Activated CD8-positive, alpha-beta T cell treated with anti-CD3 and anti-CD28 coated beads for 36 hours (primary cell): ENCODE results near the gene SLC39A3. TPM values are rescaled to one million over a fixed set of nuclear protein-coding genes. Genes with fewer than 3 reads are reported as not detected.

Source experiments
- ATAC-seq: fragments of 200-7000 bp; cut with Tn5 transposase; one replicate; pipeline ENCODE4 v1.10.0; 2021; ENCODE audit warnings: mild to moderate bottlenecking, moderate library complexity
- CTCF ChIA-PET: fragments of 350-600 bp; sonication (Branson Sonifier 250); formaldehyde crosslinking; loops from one replicate; lab custom pipeline; 2021; ENCODE audit warnings: antibody characterized with exemption; lab: Charles Lee
- POLR2A ChIA-PET: fragments of 350-600 bp; sonication (Branson Sonifier 250); formaldehyde crosslinking; loops from one replicate; lab custom pipeline; 2021; ENCODE audit warnings: antibody characterized with exemption; lab: Charles Lee
- DNase-seq: peaks from one replicate; pipeline ENCODE4 v3.0.0-alpha.2; 2020
- H3K27ac Mint-ChIP-seq: one replicate; pipeline ENCODE4 v1.8.0; 2021; ENCODE audit warnings: mild to moderate bottlenecking, mixed read lengths
- H3K27me3 Mint-ChIP-seq: one replicate; pipeline ENCODE4 v1.8.0; 2021; ENCODE audit warnings: mixed read lengths
- H3K36me3 Mint-ChIP-seq: one replicate; pipeline ENCODE4 v1.8.0; 2021; ENCODE audit warnings: low read depth, mixed read lengths
- H3K4me1 Mint-ChIP-seq: one replicate; pipeline ENCODE4 v1.8.0; 2021; ENCODE audit warnings: low read depth, mixed read lengths
- H3K4me3 Mint-ChIP-seq: one replicate; pipeline ENCODE4 v1.8.0; 2021; ENCODE audit warnings: mild to moderate bottlenecking, moderate library complexity, mixed read lengths
- H3K9me3 Mint-ChIP-seq: one replicate; pipeline ENCODE4 v1.8.0; 2021; ENCODE audit warnings: mixed read lengths
- CTCF ChIP-seq: fragments of 200-600 bp; IDR thresholded peaks from one replicate; pipeline ENCODE4 v1.8.0; 2022; ENCODE audit warnings: antibody characterized with exemption, mild to moderate bottlenecking
- intact Hi-C: fragments of 100-400 bp; cut with micrococcal nuclease; formaldehyde crosslinking; loops from one replicate; pipeline ENCODE4 v1.10.0; 2022
- total RNA-seq, 2 experiments: library from RNA; stranded (reverse); gene quantifications; one replicate each; pipeline ENCODE4 v1.2.3, GENCODE V29; 2021

Gene SLC39A3
- total RNA-seq, 2 experiments from 2014 or later = 35.5 to 38.1 TPM

DNA sequence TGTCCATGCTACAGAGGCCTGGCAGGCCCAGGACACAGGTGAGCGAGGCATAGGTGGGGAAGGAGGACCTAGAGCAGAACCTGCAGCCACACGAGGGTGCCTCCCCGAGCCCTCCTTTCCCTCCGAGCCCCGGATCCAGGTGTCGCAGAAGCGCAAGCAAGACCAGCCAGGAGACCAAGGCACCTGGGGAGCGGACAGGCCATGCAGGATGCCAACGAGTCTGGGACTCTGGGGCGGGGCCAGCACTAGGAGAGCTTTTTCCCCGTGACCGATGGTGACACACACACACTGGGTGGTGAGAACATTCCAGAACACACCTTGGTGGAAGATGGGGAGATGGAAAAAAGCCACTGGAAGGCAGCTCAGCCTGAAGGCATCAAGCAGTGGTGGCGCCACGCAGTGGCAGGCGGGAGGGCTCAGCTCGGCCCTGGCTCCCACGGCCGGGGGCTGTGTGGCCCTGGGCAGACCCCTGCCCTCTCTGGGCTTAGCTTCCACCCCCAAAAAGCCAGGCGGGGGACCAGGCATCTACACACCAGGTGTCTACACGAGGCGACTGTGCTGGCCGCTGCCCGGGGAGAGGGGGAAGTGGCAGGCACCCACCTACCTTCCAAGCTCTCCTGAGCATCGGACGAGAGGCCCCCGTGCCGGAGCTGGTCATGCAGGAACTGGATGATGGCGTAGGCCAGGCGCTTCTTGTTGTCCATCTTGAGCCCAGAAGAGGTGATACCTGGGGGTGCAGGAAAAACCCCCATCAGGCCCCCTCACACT lies 28.7 kb upstream of the SLC39A3 start:
- no peak for TF ChIP-seq CTCF
- ATAC-seq (no peak), DNase-seq (no peak)
- peaks cover 6% of the 10 kb centered on the region for H3K36me3 Mint-ChIP-seq
- H3K4me3 Mint-ChIP-seq = no peak overlapping the region
- no peaks in the 10 kb centered on the region for H3K9me3 Mint-ChIP-seq
- POLR2A ChIA-PET = interaction anchor here (0.6 to 1.5 kb wide), 2 partner anchors 42 to 146 kb away, joined by 3 read pairs; no protein-coding TSS in a partner anchor
- no peaks in the 10 kb centered on the region for H3K27me3 Mint-ChIP-seq
- H3K4me1 Mint-ChIP-seq = peaks cover 8% of the 10 kb centered on the region
- no peak overlapping the region for H3K27ac Mint-ChIP-seq
- intact Hi-C loops = no loop called here
- CTCF ChIA-PET = no interaction called here

DNA sequence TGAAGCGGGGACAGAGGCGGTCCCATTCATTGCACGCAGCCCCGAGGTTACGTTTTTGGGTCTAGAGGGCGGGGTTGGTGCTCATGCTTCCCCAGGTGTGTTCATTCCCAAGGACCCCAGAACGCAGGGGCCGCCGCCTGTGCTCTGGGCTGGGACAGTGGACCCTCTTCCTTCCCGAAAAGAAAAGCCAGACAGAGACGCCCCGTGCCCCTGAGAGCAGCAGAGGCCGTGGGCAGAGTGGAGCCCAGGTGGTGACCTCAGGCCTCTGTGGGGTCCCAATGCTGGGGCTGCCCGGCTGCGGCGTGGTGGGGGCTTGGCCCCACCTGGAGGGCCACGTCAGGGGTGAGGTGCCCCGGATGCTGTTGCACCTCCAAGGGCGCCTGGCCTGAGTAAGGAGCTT lies 27.9 kb upstream of the SLC39A3 start:
- POLR2A ChIA-PET = interaction anchor here (1.5 kb wide), 1 partner anchor 43 kb away, joined by 3 read pairs; no protein-coding TSS in a partner anchor
- CTCF ChIA-PET = no interaction called here
- Mint-ChIP-seq H3K4me3 (no peak overlapping the region), H3K9me3 (no peaks in the 10 kb centered on the region), H3K4me1 (peaks cover 8% of the 10 kb centered on the region), H3K36me3 (peaks cover 9% of the 10 kb centered on the region), H3K27ac (no peak overlapping the region), H3K27me3 (no peaks in the 10 kb centered on the region)
- TF ChIP-seq CTCF = no peak
- intact Hi-C loops = no loop called here
- DNase-seq (no peak), ATAC-seq (no peak)

DNA sequence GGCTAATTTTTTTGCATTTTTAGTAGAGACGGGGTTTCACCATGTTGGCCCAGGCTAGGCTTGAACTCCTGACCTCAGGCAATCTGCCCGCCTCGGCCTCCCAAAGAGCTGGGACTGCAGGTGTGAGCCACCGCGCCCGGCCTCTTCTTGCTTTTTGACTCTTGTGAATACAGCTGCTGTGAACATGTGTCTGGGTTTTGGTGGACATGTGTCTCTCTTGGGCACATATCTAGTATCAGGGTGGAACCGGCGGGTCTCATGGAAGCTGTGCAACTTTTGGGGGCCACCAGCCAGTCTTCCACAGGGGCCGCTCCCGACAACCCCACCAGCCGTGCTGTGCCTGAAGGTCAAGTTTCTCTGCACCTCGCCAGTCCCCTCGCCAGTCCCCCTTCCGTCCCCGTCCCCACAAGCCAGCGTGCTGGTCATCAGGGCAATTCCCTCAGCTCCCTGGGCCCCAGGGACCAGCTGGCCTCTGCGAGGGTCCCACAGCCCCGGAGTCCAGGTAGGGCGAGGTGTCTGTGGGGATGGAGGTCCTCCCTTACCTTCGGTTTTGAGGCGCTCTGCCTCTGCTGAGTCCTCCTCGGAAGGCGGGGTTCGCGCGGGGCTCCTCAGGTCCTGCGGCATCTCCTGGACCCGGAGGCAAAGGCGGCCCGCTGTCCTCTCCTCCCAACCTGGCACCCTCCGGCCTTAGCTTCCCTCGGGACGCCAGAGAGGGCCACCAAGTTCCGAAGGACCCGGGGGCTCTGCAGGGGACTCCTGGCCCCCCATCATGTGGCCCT lies 27.0 kb upstream of the SLC39A3 start:
- TF ChIP-seq CTCF = no peak
- no peak for DNase-seq
- Mint-ChIP-seq H3K27ac (no peak overlapping the region), H3K4me1 (no peaks in the 10 kb centered on the region), H3K27me3 (no peaks in the 10 kb centered on the region), H3K9me3 (no peaks in the 10 kb centered on the region), H3K4me3 (no peak overlapping the region), H3K36me3 (peaks cover 15% of the 10 kb centered on the region)
- intact Hi-C loops = no loop called here
- ChIA-PET CTCF (no interaction called here), POLR2A (no interaction called here)
- ATAC-seq = no peak

DNA sequence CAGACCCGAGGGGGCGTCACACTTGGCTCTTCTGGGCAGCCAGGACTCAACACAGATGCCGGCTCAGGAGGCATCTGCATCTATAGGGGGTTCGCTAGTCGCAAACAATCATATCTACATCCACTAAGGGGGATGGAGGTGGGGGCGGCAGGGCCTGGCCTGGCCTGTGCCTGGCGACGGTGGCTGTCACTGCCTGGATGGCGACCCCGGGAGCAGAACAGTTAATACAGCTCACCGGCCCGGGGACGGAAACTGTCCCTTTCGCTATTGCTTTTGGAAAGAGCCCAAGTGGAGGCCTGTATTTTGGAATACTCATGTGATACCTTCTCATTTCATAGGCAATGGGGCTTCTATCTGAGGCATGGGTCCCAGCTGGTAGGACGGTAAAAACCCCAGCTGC lies 25.6 kb upstream of the SLC39A3 start:
- no peaks in the 10 kb centered on the region for H3K4me1 Mint-ChIP-seq
- H3K27ac Mint-ChIP-seq = no peak overlapping the region
- no peaks in the 10 kb centered on the region for H3K27me3 Mint-ChIP-seq
- peaks cover 18% of the 10 kb centered on the region for H3K36me3 Mint-ChIP-seq
- POLR2A ChIA-PET = no interaction called here
- H3K9me3 Mint-ChIP-seq = no peaks in the 10 kb centered on the region
- CTCF ChIA-PET = interaction anchor here (1.3 kb wide), 1 partner anchor 16 kb away, joined by 4 read pairs; no protein-coding TSS in a partner anchor
- H3K4me3 Mint-ChIP-seq = no peak overlapping the region
- DNase-seq (no peak), ATAC-seq (no peak)
- no peak for TF ChIP-seq CTCF
- intact Hi-C loops = no loop called here

DNA sequence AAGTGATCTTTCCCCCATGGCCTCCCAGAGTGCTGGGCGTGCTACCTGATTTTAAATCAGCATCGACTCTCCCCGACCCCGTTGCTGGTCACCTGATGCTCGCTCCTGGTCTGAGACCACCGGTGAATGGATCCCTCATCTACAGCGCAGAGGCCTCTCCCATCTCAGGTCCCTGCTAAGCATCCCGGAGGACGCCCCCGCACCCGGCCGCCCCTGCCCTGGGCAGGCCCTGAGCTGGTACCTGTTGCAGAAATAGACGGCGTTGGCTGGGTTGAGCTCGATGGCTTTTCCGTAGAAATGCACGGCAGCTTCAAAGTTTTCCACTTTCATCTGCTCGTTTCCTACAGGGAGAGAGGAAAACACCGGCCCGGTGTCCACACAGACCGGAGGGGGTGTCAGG lies 25.1 kb upstream of the SLC39A3 start:
- H3K9me3 Mint-ChIP-seq = no peaks in the 10 kb centered on the region
- H3K36me3 Mint-ChIP-seq = peaks cover 20% of the 10 kb centered on the region
- H3K4me1 Mint-ChIP-seq = no peaks in the 10 kb centered on the region
- intact Hi-C loops = no loop called here
- no peak for ATAC-seq
- POLR2A ChIA-PET = interaction anchor here (0.9 kb wide), 1 partner anchor 19 kb away, joined by 3 read pairs; no protein-coding TSS in a partner anchor
- H3K4me3 Mint-ChIP-seq = no peak overlapping the region
- TF ChIP-seq CTCF = no peak
- no peak overlapping the region for H3K27ac Mint-ChIP-seq
- DNase-seq = no peak
- H3K27me3 Mint-ChIP-seq = no peaks in the 10 kb centered on the region
- CTCF ChIA-PET = interaction anchor here (1.3 kb wide), 1 partner anchor 15 kb away, joined by 4 read pairs; no protein-coding TSS in a partner anchor
